ENCODE data around the gene MTX1. TPM values are rescaled to one million over a fixed set of nuclear protein-coding genes. Genes with fewer than 3 reads are reported as not detected.

The MTX1 gene
- total and polyA plus RNA-seq, 9 of the 15 experiments (the other 6 are each of a cell fraction or from before 2014, with no cell fraction given): 29.1 to 98.4 (median 66.9) TPM

- FAIRE-seq: peak; percentile 83
- peak; percentile 92 to 94 (median 94) for DNase-seq (ENCODE audit: extremely low read depth in 1 of 4, low spot score in 3 of 4)
- H3K4me2 ChIP-seq (ENCODE audit: insufficient read depth, low read length): peak within 1 kb of the TSS; percentile 81
- in situ Hi-C loops (cut with MboI): loop anchor here (10.0 kb wide), 1 partner anchor 339 kb away; no protein-coding TSS in a partner anchor
- ATAC-seq: peak; percentile 92
- no peaks in the 10 kb centered on the region for H3K27me3 ChIP-seq (ENCODE audit: control insufficient read depth in 2 of 2, insufficient read depth in 2 of 2, low read length in 2 of 2)
- no peaks in the 10 kb centered on the region for H3K9me1 ChIP-seq (ENCODE audit: control insufficient read depth, insufficient read depth, low read length)
- H3K9ac ChIP-seq (ENCODE audit: insufficient read depth in 1 of 2, low read depth in 2 of 2, low read length in 2 of 2): peak within 1 kb of the TSS; percentile 75 to 97
- WGBS (ENCODE audit: insufficient coverage, low coverage, missing lambda C conversion rate): 8% methylated on average over 30 of the region's 54 CpGs
- no peaks in the 10 kb centered on the region for H3K9me3 ChIP-seq (replicated peaks; ENCODE audit: control insufficient read depth, insufficient read depth, low read depth, low read length)
- ChIA-PET CTCF (ENCODE audit: low intra/inter-chr PET ratio) (interaction anchor here (0.7 kb wide), 1 partner anchor 34 kb away, joined by 5 read pairs; no protein-coding TSS in a partner anchor), POLR2A (interaction anchor here (0.7 to 2.1 kb wide), 6 partner anchors 8 to 66 kb away, joined by 3 to 9 read pairs (median 4); partner anchors contain the start of gene RUSC1)
- H3K79me2 ChIP-seq (ENCODE audit: control insufficient read depth, insufficient read depth, low read length): peaks cover 23% of the 10 kb centered on the region
- no peaks in the 10 kb centered on the region for H4K20me1 ChIP-seq (replicated peaks; ENCODE audit: control insufficient read depth, insufficient read depth, low read length)
- H3K36me3 ChIP-seq (ENCODE audit: control insufficient read depth, insufficient read depth, low read length): peaks cover 42% of the 10 kb centered on the region; the same call in 2 of the 3 replicates
- peak within 1 kb of the TSS; percentile 65 for H3K27ac ChIP-seq (ENCODE audit: extremely low read depth, low read depth, low read length)
- peak within 1 kb of the TSS; percentile 58 for H3K4me3 ChIP-seq
- intact Hi-C loops (cut with micrococcal nuclease): loop anchor here (10.0 kb wide), 1 partner anchor 249 kb away; no protein-coding TSS in a partner anchor
- H2AFZ ChIP-seq (ENCODE audit: low read depth, low read length): peak within 1 kb of the TSS; percentile 93
- BruUV-seq (replicated peaks): no TSS peak
- peaks cover 25 to 46% of the 10 kb centered on the region in 2 experiments for H3K4me1 ChIP-seq (replicated peaks in 1 of 2; ENCODE audit: control insufficient read depth in 2 of 2, insufficient read depth in 2 of 2, low read length in 2 of 2)
- peak; percentile 22 for TF ChIP-seq NEUROD1 (IDR thresholded peaks at IDR 0.05; ENCODE audit: borderline replicate concordance, low read depth, low read length, partially characterized antibody)
- TF ChIP-seq JUND (IDR thresholded peaks at IDR 0.05; ENCODE audit: borderline replicate concordance, low read depth, low read length): 0 out of 2 replicates have a peak, but pooled peaks have one; percentile 7
- TF ChIP-seq JUND (tag; IDR thresholded peaks at IDR 0.05; ENCODE audit: borderline replicate concordance, low read depth, low read length): no peak; the same call in 2 of the 3 replicates
- TF ChIP-seq NCOA2 (IDR thresholded peaks at IDR 0.05; ENCODE audit: partially characterized antibody in 2 of 2): no peak
- peak; percentile 68 to 77 for TF ChIP-seq SIX5 (IDR thresholded peaks at IDR 0.05; ENCODE audit: borderline replicate concordance in 1 of 2, insufficient read depth in 1 of 2, low read depth in 1 of 2, low read length in 2 of 2)
- peak; percentile 66 for TF ChIP-seq CHD2 (IDR thresholded peaks at IDR 0.05; ENCODE audit: low read depth, low read length)
- TF ChIP-seq MEF2A (IDR thresholded peaks at IDR 0.05; ENCODE audit: control insufficient read depth, low read depth, low read length): no peak
- peak; percentile 49 for TF ChIP-seq RBBP5 (IDR thresholded peaks at IDR 0.05; ENCODE audit: borderline replicate concordance, insufficient read depth, low read length, poor library complexity, severe bottlenecking)
- peak; percentile 82 for TF ChIP-seq ZBTB7A (IDR thresholded peaks at IDR 0.05; ENCODE audit: borderline replicate concordance, control insufficient read depth, low read depth, low read length)
- peak; percentile 86 for TF ChIP-seq MYC (IDR thresholded peaks at IDR 0.05; ENCODE audit: low read depth, low read length)
- no peak for TF ChIP-seq MYC (CRISPR knock-in tag; IDR thresholded peaks at IDR 0.05; ENCODE audit: borderline replicate concordance, low read depth)
- TF ChIP-seq, protein P1, sequence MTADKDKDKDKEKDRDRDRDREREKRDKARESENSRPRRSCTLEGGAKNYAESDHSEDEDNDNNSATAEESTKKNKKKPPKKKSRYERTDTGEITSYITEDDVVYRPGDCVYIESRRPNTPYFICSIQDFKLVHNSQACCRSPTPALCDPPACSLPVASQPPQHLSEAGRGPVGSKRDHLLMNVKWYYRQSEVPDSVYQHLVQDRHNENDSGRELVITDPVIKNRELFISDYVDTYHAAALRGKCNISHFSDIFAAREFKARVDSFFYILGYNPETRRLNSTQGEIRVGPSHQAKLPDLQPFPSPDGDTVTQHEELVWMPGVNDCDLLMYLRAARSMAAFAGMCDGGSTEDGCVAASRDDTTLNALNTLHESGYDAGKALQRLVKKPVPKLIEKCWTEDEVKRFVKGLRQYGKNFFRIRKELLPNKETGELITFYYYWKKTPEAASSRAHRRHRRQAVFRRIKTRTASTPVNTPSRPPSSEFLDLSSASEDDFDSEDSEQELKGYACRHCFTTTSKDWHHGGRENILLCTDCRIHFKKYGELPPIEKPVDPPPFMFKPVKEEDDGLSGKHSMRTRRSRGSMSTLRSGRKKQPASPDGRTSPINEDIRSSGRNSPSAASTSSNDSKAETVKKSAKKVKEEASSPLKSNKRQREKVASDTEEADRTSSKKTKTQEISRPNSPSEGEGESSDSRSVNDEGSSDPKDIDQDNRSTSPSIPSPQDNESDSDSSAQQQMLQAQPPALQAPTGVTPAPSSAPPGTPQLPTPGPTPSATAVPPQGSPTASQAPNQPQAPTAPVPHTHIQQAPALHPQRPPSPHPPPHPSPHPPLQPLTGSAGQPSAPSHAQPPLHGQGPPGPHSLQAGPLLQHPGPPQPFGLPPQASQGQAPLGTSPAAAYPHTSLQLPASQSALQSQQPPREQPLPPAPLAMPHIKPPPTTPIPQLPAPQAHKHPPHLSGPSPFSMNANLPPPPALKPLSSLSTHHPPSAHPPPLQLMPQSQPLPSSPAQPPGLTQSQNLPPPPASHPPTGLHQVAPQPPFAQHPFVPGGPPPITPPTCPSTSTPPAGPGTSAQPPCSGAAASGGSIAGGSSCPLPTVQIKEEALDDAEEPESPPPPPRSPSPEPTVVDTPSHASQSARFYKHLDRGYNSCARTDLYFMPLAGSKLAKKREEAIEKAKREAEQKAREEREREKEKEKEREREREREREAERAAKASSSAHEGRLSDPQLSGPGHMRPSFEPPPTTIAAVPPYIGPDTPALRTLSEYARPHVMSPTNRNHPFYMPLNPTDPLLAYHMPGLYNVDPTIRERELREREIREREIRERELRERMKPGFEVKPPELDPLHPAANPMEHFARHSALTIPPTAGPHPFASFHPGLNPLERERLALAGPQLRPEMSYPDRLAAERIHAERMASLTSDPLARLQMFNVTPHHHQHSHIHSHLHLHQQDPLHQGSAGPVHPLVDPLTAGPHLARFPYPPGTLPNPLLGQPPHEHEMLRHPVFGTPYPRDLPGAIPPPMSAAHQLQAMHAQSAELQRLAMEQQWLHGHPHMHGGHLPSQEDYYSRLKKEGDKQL (CRISPR knock-in tag; IDR thresholded peaks at IDR 0.05; ENCODE audit: borderline replicate concordance): no peak
- TF ChIP-seq EP400 (IDR thresholded peaks at IDR 0.05): peak; percentile 75
Measured at GRCh38 chr1:155255243-155256007, 46.9 kb downstream of the MTX1 start, which contains the start of gene ENTREP3. Gene ENTREP3 (minus strand): TSS chr1:155255483. CDS start chr1:155254877, 606 bp downstream.

All from K562 (cell line).